K562 (cell line): ENCODE measurements around the gene LST1. TPM values are rescaled to one million over a fixed set of nuclear protein-coding genes. Genes with fewer than 3 reads are reported as not detected.

Experiments
- ATF4 ChIP-seq: fragments of 450-650 bp; formaldehyde crosslinking; IDR thresholded peaks from 2 replicates; pipeline ENCODE4 v1.4.0; 2022; ENCODE audit warnings: mild to moderate bottlenecking, moderate library complexity
- BRD9 ChIP-seq: fragments of 450-650 bp; IDR thresholded peaks from 2 replicates; pipeline ENCODE4 v1.6.1; 2018; ENCODE audit warnings: low read depth; ENCODE audit not compliant: partially characterized antibody
- CCNT2 ChIP-seq: IDR thresholded peaks from 2 replicates; pipeline ENCODE4 v1.6.1; 2011; ENCODE audit warnings: borderline replicate concordance, low read depth, mild to moderate bottlenecking, moderate library complexity, mixed read lengths, low read length; ENCODE audit not compliant: insufficient read length; ENCODE audit errors: extremely low read depth
- CREB1 ChIP-seq, 2 experiments: sonication (generic) in 1 of 2; formaldehyde crosslinking in 1 of 2; IDR thresholded peaks; 2 replicates each; pipeline versions ENCODE4 v1.6.1 to v1.8.0; 2012 to 2022; ENCODE audit warnings: inconsistent platforms in 1 of 2, mild to moderate bottlenecking in 1 of 2, missing genetic modification reagents in 1 of 2, moderate library complexity in 1 of 2
- CREB3L1 ChIP-seq: fragments of 450-650 bp; IDR thresholded peaks from 2 replicates; pipeline ENCODE4 v1.6.1; 2014; ENCODE audit warnings: low read depth, mild to moderate bottlenecking, moderate library complexity, borderline replicate concordance
- CREBBP ChIP-seq: IDR thresholded peaks from one replicate; pipeline ENCODE4 v1.6.1; 2012; ENCODE audit warnings: low read depth, mild to moderate bottlenecking, control low read depth, inconsistent platforms, low read length
- CSDE1 ChIP-seq, 2 experiments: fragments of 450-650 bp; IDR thresholded peaks; 2 replicates each; pipeline ENCODE4 v1.6.1; 2016; ENCODE audit warnings: mild to moderate bottlenecking in 1 of 2
- CTBP1 ChIP-seq: fragments of 450-650 bp; IDR thresholded peaks from 2 replicates; pipeline ENCODE4 v1.6.1; 2016; ENCODE audit warnings: borderline replicate concordance
- DPF2 ChIP-seq: fragments of 450-650 bp; IDR thresholded peaks from 2 replicates; pipeline ENCODE4 v1.6.1; 2016
- ELF2 ChIP-seq: fragments of 250-450 bp; sonication (Bioruptor Pico); IDR thresholded peaks from 2 replicates; pipeline ENCODE4 v1.5.0; 2021; ENCODE audit warnings: mild to moderate bottlenecking
- EP300 ChIP-seq: IDR thresholded peaks from 2 replicates; pipeline ENCODE4 v1.6.1; 2012; ENCODE audit warnings: low read length, improper control_type of control experiment
- HDAC1 ChIP-seq, 2 experiments: fragments of 450-650 bp; IDR thresholded peaks; 2 replicates each; pipeline ENCODE4 v1.6.1; 2016 to 2017; ENCODE audit warnings: inconsistent platforms in 1 of 2, mild to moderate bottlenecking in 1 of 2, moderate library complexity in 1 of 2
- HMGN3 ChIP-seq: IDR thresholded peaks from 2 replicates; pipeline ENCODE4 v1.6.1; 2011; ENCODE audit warnings: borderline replicate concordance, low read depth, mild to moderate bottlenecking, mixed read lengths, low read length; ENCODE audit not compliant: insufficient read length; ENCODE audit errors: extremely low read depth
- NBN ChIP-seq: fragments of 450-650 bp; IDR thresholded peaks from 2 replicates; pipeline ENCODE4 v1.6.1; 2016; ENCODE audit warnings: low read depth, mild to moderate bottlenecking
- PBX2 ChIP-seq, 2 experiments: IDR thresholded peaks in 1 of 2; conservative IDR thresholded peaks in 1 of 2; 2 replicates each; pipeline ENCODE4 v1.6.1; 2016; ENCODE audit warnings: low read depth in 2 of 2, mild to moderate bottlenecking in 1 of 2, missing compliant biosample characterization in 1 of 2, missing genetic modification characterization in 1 of 2, moderate library complexity in 1 of 2
- RBFOX2 ChIP-seq: fragments of 200-400 bp; formaldehyde crosslinking; IDR thresholded peaks from 2 replicates; pipeline ENCODE4 v1.6.1; 2017; ENCODE audit warnings: low read depth, mild to moderate bottlenecking, low read length, moderate library complexity
- STAT6 ChIP-seq: sonication (generic); formaldehyde crosslinking; IDR thresholded peaks from 2 replicates; pipeline ENCODE4 v1.8.1; 2023; ENCODE audit warnings: mild to moderate bottlenecking, missing genetic modification reagents
- ZNF174 ChIP-seq: fragments of 250-450 bp; sonication (Bioruptor Pico); IDR thresholded peaks from 2 replicates; pipeline ENCODE4 v1.4.0; 2020; ENCODE audit warnings: mild to moderate bottlenecking
- ZNF57 ChIP-seq: fragments of 450-650 bp; formaldehyde crosslinking; IDR thresholded peaks from 2 replicates; pipeline ENCODE4 v1.4.0; 2020; ENCODE audit warnings: mild to moderate bottlenecking, moderate library complexity
- polyA plus RNA-seq, 8 experiments: library from polyadenylated mRNA; depleted of rRNA in 4 of 8; stranded (reverse) in 5 of 8; unstranded in 3 of 8; fragments of >200 nt; fragmentation: Nextera tagmentation in 2 of 8; fragmentation: Illumina TruSeq in 1 of 8; extraction: Ambion mirVana in 2 of 8; extraction: Trizol in 1 of 8; gene quantifications; 2 replicates each; pipeline versions ENCODE4 v1.2.1 to v1.2.3, GENCODE V29; 2011 to 2014; ENCODE audit warnings: inconsistent platforms in 1 of 8, missing spikeins in 1 of 8
- total RNA-seq, 7 experiments: library from RNA; depleted of rRNA in 6 of 7; stranded (reverse); fragments of >200 nt in 6 of 7; fragmentation: Illumina TruSeq in 2 of 7; extraction: Trizol in 2 of 7; gene quantifications; 2 replicates each; pipeline versions ENCODE4 v1.2.1 to v1.2.3, GENCODE V29; 2011 to 2021; ENCODE audit warnings: low replicate concordance in 1 of 7

The LST1 gene
- total and polyA plus RNA-seq, 9 of the 15 experiments (the other 6 are each of a cell fraction or from before 2014, with no cell fraction given) = 0.82 to 7.8 (median 1.7) TPM

DNA sequence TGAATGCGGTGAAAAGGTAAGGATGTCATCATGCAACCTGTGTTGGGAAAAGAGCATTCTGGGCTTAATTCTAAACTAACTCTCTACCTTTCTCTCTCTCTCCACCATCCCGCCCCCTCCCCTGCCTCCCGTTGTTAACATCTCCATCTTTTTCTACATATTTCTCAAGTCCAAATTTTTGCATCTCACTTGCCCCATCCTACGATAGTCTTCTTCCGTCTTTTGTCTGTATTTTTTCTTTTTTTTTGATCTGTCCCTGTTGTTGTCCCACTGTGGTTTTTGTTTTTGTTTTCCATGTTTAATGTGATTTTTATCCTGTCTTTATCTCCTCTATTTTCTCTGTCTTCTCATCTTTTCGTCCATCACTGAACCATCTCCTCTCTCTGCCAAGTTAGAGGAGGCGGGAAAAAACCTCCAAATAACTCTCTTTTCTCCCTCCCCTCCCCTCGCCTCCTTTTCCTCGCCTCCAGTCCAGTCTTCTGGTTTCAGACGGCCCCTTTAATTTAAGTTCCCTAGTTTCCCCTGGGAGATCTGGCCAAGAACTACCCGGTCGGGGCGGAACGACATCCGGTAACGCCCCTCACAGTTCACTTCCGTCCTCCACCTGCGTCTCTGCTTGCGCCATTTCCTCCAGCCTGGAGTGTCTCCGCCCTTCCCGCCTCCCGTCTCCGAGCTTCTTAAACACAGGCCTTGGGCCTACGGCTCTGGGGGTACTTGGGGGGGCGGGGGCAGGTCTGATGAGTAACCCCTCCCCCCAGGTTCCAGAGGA lies 38.9 kb upstream of the LST1 start, which contains the start of gene NFKBIL1 (continued):
- TF ChIP-seq ZNF174 (CRISPR knock-in tag) = no peak
- TF ChIP-seq STAT6 (CRISPR knock-in tag) = 0 out of 2 replicates have a peak, but pooled peaks have one; percentile 17
- no peak for TF ChIP-seq PBX2 (CRISPR knock-in tag; IDR thresholded peaks at IDR 0.05; ENCODE audit: low read depth)
- no peak for TF ChIP-seq PBX2 (tag; conservative IDR thresholded peaks at IDR 0.05; ENCODE audit: low read depth)
- TF ChIP-seq CSDE1 (IDR thresholded peaks at IDR 0.05) = peak in 1 of 2 experiments; percentile 80; a peak in 3 of 4 replicates
- TF ChIP-seq EP300 = peak; percentile 37; the same call in 1 of the 2 replicates
- peak; percentile 71 for TF ChIP-seq CTBP1
- peak; percentile 42; the same call in 1 of the 2 replicates for TF ChIP-seq ELF2
- peak; percentile 66 for TF ChIP-seq RBFOX2
- TF ChIP-seq NBN = peak; percentile 77; the same call in 1 of the 2 replicates
- peak; percentile 91 for TF ChIP-seq CREB1 (IDR thresholded peaks at IDR 0.05)
- TF ChIP-seq CREB1 (CRISPR knock-in tag; IDR thresholded peaks at IDR 0.05) = peak; percentile 71
- 0 out of 2 replicates have a peak, but pooled peaks have one; percentile 38 for TF ChIP-seq ZNF57 (CRISPR knock-in tag)
- no peak for TF ChIP-seq HMGN3
- no peak for TF ChIP-seq CCNT2
- TF ChIP-seq HDAC1 (IDR thresholded peaks at IDR 0.05) = peak in 1 of 2 experiments; percentile 87; a peak in 2 of 4 replicates
- no peak for TF ChIP-seq CREB3L1
- peak; percentile 78 for TF ChIP-seq BRD9
- peak; percentile 60; the same call in 1 of the 2 replicates for TF ChIP-seq ATF4 (CRISPR knock-in tag)
- no peak for TF ChIP-seq CREBBP
- peak; percentile 69 for TF ChIP-seq DPF2
